Middle frontal gyrus (tissue), 1 donor: ENCODE measurements around the gene NEAT1.

Source experiments
- DNase-seq: peaks from one replicate; pipeline ENCODE4 v3.0.0-alpha.2; 2015; ENCODE audit warnings: low spot score; ENCODE audit errors: extremely low spot score

The NEAT1 gene

DNA sequence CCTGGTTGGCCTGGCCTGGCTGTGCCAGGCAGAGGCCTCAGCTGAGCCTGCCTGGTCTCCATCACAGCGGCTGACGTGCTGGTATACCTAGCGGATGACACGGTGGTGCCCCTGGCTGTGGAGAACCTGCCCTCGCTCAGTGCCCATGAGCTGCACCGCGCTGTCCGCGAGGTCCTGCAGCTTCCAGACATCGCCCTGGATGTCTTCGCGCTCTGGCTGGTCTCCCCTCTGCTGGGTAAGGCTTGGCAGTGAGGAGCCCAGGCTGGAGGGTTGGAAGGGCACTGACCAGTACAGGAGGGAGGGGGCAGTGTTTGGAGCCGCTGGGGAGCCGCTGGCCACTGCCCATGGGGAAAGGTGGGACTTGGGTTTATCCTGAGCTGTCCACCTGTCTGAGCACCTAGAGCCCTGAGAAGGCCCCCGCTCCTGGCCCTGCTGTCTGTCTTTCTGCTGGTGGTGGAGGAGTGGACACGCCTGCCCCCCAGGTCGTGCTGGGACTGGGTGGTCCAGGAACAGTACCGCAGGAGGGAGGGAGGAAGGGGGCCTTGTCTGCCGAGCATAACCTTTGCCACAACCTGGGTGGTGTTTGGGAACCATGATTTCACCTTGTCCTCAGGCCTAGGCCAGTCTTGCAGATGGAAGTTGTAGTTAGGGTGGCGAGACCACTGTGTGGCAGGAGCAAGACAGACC is 33.2 kb upstream of the NEAT1 start:
- no peak for DNase-seq

DNA sequence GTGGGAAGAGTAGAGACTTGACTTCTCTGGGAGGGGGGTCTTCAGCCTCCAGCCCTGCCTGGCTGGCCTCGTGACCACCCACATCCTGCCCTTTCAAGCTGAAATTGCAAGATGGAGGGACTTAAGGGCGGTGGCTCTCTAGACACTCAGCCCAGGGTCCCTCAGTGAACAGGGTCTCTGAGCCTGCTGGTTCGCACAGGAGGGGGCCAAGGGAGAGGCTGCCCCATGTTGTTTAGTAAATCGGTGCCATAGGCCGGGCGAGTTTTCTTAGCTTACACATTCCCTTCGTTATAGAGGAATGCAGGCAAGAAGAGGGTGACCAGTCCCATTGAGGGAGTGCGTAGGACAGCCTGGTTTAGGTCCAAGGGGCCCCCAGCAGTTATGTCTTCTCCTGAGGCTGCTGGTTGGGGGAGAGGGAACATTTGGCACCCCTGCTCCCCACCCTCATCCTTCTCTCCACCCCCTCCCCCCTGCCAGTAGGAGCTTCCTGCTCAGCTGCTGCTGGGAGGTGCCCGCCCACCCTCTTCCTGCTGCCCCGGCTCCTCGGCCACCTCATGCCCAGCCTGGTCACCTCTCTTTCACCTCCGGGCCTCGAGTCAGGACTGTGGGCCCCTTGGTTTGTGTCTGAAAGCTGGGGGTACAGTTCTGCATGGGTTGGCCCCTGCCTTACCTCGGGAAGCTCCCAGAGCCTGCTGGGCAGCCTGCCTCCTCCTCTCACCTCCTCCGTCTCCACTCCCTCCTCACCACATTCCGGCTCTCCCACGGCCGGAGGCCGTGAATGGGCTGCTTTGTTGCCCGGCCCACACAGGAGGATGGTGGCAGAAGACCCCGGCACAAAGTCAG is 32.3 kb upstream of the NEAT1 start:
- no peak for DNase-seq

DNA sequence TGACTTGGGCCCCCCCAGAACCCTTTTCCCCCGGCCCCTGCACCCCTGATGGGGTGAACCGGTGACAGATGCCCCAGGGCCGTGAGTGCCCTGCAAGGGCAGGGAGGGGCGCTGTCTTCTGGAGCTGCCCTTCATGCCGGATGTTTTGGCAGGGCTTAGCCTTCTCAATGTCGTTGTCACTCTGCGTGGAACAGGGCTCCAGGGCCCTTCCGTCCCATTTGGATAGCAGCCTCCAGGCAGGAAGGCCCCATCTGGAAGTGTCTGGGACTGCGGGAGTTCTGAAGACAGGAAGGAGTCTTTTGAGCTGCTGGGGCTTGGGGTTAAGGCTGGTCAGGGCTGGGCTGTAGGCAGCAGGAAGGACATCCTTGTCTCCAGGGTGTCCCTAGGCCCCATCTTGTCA is 31.6 kb upstream of the NEAT1 start:
- no peak for DNase-seq

DNA sequence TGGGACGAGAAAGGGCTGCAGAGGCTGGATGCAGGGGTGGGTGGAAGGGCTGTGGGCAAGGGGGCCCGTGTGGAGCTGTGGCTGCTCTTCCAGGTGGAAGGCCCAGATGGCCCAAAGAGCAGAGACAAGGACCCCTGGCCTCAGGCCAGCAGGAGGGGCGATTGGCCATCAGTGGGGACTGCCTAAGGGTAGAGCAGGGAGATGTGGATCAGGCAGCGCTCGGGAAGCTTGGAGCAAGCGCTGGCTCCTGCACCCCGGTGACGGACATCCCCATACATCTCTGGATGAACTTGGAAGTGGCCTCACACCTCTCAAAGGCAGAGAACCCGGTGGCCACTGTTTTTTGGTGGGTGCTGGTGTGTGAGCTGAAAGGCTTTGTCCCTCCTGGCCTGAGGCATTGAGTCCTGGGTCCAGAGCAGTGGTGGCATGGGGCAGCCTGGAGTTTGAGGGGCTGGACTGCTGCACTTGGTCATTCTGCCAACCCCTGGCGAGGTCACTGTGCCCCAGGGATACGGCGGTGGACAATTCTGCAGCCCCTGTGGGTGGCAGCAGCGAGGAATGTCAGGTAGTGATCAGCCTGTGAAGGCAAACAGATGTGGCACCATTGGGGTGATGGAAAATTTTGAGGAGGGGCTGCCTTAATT is 30.3 kb upstream of the NEAT1 start:
- DNase-seq = no peak

DNA sequence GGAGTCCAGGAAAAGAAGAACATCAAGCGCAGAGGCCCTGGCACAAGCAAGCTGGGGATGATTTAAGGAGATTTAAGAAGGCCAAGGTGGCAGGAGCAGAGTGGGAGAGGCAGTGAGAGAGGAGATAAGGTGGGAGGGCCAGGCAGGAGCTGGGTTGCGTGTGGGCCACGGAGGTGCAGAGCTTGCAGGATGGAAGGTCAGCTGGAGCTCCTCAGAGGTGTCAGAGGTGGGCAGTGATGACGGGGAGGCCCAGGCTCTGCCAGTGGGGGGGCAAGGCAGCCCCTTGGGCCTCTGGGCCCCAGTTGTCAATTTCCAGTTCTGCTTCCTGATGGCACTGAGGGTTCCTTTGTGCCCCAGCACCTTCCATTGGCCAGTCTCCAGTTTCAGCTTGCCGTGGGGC is 29.7 kb upstream of the NEAT1 start:
- DNase-seq = no peak

DNA sequence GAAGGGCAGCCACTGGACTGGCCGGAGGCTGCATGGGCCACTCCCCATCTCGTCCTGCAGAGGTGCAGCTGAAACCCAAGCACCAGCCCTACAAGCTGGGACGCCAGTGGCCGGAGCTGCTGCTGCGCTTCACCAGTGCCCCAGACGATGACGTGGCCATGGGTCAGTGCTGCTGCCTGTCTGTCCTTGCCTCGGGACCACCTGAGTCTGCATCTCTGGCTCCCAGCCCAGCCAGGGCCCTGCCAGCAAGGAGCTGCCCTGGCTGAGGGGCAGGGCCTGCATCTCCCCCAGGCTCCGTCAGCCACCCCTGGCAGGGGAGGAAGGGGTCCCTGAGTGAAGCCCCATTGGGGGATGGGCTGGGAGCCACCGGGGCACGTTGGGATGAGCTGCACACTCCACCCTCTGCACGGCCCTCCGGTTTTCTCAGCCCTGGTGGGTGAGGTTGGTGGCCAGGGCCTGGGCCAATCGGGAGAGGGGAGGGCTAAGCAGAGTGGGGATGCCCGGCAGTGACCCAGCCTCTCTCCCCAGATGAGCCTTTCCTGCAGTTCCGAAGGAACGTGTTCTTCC is 29.0 kb upstream of the NEAT1 start:
- DNase-seq = no peak

DNA sequence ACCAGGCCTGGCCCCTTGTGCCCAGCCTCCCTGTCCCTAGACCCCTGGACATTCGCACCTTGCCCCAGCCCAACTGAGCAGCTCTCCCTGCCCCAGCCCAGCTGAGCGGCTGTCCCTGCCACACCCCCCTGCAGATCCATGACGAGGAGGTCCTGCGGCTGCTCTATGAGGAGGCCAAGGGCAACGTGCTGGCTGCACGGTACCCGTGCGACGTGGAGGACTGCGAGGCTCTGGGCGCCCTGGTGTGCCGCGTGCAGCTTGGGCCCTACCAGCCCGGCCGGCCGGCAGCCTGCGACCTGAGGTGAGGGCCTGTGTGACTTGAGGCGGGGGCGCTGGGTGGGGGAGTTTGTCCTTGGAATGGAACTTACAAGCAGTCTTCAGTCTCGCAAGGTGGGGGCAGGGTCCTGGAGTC is 28.5 kb upstream of the NEAT1 start:
- no peak for DNase-seq

DNA sequence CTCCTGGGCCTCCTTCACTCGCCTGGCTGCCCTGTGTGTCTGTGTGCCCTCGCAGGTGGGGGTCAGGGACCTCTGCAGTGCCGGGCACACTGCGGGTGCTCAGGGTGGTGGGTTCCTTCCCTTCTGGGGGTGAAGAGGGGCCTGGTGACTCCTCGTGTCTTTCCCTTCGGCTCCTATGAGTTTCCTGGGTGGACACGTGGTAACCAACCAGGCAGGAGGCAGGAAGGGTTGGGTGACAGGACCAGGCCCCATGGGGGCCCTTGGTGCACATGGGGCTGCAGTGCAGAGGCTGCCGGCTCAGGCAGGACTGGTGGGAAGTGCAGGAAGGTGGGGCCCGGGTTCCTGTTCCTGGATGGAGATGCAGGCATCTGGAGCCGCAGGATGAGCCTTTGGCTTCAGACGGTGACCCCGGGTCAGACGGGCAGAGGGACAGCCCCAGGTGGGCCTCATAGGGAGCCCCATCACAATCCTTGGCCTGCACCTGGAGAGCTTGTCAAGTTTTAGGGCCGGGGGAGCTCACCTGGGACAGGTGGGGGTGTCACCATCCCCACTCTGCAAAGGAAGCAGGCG is 26.6 kb upstream of the NEAT1 start:
- DNase-seq = no peak

DNA sequence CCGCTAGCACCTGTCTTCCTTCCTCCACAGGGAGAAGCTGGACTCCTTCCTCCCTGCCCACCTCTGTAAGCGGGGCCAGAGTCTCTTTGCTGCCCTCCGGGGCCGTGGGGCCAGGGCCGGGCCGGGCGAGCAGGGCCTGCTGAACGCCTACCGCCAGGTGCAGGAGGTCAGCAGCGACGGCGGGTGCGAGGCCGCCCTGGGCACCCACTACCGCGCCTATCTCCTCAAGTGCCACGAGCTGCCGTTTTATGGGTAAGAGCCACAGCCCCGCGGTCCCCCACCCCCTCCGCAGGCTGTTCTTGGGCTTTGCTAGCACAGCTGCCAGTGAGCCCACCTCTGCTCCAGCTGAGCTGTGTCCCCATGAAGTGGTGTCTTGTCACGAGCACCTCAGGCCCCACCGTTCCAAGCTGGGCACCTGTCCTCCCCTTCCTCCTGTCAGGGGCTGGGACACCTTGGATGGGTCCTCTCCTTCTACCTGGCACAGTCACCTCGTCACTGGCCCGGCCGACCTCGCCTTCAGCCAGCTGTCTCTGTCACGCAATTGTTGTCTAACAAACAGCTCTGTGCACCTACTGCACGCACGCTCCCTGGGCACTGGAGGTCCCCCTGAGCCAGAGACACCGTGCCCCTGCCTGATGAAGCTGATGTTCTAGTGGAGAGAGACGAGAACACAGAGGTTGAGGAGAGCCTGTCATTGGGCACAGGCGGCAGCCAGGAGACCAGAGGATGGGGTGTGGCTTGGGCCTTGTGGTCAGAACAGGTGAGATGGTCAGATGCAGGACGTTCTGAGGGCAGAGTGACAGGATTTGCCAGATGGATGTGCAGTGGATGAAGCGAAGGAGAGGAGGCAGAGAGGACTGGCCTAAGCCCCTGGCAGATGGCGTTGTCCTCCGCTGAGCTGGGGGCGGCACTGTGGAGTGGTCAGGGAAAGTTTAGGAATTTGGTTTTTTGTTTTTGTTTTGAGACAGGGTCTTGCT is 25.5 kb upstream of the NEAT1 start:
- no peak for DNase-seq

DNA sequence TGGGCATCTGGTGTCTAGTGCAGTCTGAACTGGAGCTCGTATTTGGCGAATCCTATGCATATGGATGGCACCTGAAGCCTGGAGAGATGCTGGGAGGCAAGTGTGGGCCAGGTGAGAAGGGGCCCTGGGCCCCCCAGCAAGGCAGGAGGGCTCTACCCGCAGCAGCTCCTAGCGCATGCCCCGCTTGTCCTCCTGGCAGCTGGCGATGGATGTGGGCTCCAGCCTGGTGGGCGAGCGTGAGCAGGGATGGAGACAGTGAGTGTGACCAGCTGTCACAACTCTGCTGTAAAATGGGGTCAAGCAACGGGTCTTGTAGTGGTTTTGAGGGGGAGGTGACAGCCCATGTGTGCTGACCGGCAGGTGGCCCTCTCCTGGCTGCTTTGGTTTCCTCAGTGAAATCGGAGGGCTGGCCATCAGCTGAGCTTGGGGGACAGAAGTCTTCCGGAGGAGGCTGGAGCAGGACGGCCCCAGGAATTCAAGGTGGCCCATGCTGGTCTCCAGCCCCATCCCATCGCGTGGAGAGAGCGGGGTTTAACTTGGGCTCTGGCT is 24.2 kb upstream of the NEAT1 start:
- no peak for DNase-seq

DNA sequence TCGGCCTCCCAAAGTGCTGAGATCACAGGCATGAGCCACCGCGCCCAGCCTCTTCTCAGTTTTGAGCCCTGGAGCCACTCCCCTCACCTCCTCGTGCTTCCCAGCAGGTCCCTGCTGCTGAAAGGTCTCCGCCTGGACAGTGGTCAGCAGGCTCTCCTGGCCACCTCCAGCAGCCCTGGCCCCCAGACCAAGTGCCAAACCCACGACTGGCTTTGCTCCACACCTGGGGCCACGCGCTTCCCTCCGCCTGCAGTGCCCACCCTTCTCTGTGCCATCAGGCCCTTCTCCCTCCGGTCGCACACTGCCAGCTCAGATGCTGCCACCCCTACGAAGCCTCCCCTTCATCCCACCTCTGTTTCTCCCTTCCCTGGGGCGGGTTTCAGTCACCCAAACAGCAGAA is 23.3 kb upstream of the NEAT1 start:
- no peak for DNase-seq

DNA sequence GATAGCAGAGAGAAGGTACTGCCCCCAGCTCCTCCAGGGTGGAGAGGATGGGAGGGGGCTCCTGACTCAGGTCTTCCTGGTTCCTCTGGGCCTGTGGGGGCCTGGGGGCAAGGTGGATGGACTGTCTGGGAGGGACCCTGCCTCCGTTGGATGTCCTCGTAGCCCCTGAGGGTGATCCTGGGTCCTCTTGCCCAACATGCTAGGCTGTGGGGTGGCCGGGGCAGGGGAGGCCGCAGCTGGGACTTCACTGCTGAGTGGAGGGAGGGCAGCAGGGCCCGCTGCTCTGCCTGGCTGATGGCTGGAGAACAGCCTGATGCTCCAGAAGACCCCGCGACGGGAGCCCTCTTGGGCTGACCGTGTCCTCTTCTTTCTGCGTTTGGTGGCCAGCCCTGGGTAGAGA is 22.8 kb upstream of the NEAT1 start:
- no peak for DNase-seq

DNA sequence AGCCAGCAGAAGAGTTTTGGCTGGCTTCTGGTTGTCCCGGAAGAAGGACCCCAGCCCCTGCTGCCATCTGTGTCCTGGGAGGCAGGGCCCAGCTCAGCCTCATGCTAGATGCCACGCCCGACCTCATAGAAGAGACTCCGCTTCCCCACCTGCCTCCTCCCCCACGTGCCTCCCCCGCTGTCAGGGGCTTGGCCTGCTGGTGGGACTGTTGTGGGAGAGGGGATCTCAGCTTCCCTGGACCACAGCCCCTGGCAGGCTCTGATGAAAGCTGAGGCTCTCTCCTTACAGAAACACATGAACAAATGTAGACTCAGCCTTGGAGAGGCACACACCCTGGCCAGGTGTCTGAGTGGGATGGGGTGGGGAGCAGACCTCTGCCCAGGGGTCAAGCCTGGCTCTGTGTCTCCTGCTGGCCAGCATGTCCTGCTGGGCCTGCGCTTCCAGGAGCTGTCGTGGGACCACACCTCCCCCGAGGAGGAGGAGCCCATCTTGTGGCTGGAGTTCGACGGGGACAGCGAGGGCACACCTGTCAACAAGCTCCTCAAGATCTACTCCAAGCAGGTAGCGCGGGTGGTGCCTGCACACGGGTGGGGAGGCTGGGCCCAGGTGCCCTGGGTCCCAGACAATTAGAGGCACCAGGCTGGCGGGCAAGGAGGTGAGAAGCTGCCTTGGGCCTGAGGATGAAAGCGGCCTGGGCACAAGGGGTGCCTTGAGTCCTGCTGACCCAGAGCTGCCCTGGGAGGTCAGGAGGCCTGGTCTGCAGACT is 22.1 kb upstream of the NEAT1 start:
- no peak for DNase-seq

DNA sequence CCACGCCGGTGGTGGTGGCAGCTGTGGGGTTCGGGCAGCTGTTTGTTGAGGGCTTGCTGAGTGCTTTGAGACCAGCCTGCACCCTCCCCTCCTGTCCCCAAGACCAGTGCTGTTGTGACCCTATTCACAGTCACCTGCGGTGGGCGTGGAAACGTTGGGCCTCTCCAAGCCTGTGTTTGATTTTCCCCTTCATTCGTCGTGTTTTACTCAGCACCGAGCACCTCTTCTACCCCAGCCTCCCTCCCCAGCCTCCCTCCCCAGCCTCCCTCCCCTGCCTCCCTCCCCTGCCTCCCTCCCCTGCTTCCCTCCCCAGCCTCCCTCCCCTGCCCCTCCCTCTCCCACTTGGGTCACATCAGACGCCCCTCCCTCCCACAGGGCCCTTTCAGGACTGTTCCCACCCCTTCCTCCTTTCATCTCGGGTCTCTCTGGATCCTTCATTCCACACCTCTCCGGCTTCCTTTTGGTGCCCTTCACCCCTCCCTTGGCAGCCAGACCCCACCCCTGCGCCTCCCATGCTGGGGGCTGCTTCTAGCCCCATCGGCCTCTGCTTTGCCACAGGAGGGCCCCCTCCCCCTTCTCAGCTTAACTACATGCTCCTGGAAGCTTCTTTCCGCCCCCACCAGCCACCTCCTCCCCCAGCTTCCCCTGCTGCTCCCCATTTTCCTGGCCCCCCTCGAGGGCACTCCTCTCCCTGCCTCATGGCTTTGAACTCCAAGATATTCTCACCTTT is 21.4 kb upstream of the NEAT1 start:
- DNase-seq = no peak

DNA sequence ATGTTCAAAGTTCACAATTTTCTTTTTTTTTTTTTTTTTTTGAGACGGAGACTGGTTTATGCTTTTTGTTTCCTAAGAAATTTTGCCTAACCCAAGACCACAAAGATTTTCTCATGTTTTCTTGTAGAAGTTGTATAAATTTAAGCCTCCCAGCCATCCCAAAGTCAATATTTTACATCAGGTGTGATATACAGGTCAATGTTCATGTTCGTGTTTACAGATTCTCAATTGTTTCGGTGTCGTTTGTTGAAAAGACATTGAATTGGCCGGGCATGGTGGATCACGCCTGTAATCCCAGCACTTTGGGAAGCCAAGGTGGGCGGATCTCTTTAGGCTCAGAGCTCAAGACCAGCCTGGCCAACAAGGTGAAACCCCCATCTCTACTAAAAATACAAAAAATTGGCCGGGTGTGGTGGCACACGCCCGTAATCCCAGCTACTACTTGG is 20.8 kb upstream of the NEAT1 start:
- DNase-seq = no peak

DNA sequence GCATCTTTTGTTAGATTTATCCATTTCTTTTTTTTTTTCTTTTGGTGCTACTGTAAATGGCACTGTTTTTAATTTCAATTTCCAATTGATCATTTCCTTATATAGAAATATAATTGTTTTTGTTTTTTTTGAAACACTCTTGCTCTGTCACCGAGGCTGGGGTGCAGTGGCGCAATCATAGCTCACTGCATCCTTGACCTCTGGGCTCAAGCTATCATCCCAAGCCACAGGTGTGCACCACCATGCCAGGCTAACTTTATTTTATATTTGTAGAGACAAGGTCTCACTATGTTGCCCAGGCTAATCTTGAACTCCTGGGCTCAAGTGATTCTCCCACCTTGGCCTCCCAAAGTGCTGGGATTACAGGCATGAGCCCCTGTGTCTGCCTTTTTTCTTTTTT is 19.8 kb upstream of the NEAT1 start:
- no peak for DNase-seq

DNA sequence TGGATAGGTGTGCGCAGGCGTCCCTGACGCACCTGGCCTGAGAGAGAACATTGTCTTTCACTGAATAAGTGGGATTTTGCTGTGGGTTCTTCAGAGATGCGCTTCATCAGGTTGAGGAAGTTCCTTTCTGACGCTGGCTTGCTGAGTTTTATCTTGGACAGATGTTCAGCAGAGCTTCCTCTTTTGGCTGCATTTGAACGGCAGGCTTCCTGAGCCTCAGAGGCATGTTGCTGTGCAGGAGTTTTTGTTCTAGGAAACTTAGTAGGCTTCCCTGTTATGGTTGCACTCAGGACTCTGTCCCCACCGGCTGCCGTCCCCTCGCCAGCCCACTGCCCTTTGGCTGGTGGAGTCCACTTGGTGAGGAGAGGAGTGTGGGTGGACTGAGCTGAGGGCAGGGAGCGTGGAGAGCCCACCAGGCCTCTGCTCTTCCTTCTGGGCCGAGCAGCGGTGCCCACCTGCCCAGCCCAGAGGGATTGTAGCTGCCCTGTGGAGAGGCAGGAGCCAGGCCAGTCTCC is 18.9 kb upstream of the NEAT1 start:
- DNase-seq = no peak

DNA sequence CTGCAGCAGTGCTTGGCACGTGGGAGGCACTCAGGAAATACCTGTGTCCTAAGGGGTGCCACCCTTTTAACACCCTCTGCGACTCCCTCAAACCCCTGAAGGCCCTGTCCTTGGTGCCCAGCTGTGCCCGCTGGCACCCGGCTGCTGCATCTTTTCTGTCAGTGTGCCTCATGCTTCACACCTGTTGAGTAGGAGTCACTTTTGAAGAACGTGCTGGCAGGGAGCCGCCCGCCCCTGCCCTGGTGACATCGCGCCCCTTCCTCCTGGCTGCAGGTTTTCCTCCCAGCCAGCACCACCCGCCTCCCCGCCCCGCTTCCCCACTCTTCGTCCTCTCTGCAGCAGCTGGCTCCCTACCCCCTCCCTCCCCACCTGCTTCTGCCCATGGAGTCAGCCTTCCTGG is 18.4 kb upstream of the NEAT1 start:
- no peak for DNase-seq
